C4-2B (cell line): ENCODE results near the gene PRPF38A.

Source experiments
- ZFX ChIP-seq: fragments of 450-650 bp; IDR thresholded peaks from 2 replicates; pipeline ENCODE4 v1.6.1; 2017
- TF ChIP-seq, protein P1 (sequence below): fragments of 450-650 bp; conservative IDR thresholded peaks from 2 replicates; pipeline ENCODE4 v1.5.1; 2017; ENCODE audit warnings: mild to moderate bottlenecking

- TF ChIP-seq, protein P1, sequence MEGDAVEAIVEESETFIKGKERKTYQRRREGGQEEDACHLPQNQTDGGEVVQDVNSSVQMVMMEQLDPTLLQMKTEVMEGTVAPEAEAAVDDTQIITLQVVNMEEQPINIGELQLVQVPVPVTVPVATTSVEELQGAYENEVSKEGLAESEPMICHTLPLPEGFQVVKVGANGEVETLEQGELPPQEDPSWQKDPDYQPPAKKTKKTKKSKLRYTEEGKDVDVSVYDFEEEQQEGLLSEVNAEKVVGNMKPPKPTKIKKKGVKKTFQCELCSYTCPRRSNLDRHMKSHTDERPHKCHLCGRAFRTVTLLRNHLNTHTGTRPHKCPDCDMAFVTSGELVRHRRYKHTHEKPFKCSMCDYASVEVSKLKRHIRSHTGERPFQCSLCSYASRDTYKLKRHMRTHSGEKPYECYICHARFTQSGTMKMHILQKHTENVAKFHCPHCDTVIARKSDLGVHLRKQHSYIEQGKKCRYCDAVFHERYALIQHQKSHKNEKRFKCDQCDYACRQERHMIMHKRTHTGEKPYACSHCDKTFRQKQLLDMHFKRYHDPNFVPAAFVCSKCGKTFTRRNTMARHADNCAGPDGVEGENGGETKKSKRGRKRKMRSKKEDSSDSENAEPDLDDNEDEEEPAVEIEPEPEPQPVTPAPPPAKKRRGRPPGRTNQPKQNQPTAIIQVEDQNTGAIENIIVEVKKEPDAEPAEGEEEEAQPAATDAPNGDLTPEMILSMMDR, result no peak
- TF ChIP-seq ZFX, result no peak
Observed at GRCh38 chr1:52355847-52356505, 48.4 kb upstream of the PRPF38A start.
